ENCODE data around the gene PDE10A. TPM values are rescaled to one million over a fixed set of nuclear protein-coding genes. Genes with fewer than 3 reads are reported as not detected.

Gene PDE10A
- total RNA-seq, 1 experiment from 2014 or later = 11.3 TPM

DNA sequence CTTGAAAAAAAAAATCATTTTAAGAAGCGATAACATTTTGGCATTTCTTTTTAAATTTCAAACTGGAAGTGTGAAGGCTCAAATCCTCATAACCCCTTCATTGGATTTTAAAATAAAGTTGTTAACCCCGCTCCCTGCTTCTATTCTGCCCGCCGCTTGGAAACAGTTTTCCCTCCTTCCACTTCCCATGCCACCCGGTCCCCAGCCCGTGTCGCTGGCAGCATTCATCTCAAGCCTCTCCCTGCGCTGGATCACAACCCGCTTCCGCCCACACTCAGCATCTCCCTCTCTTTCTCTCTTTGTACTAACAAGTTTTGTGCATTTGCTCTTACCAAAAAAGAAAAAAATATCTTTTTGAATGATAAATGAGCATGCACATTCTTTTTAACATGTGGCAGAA lies 15.4 kb upstream of the PDE10A start:
- DNase-seq (ENCODE audit: low read depth) = no peak

DNA sequence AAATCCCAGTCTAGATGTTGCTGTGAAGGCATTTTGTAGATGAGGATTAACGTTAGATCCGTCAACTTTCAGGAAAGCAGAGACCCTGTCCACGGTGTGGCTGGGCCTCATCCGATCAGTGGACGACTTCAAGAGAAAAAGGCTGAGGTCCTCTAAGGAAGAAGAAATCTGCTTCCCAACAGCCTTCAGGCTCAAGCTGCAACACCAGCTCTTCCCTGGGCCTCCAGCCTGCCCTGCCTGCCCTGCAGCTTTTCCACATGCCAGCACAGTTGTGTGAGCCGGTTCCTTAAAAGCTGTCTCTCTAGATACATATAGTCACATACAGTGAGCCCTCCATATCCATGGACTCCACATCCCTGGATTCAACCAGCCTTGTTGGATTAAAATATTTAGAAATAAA lies 14.1 kb upstream of the PDE10A start:
- DNase-seq (ENCODE audit: low read depth) = no peak

DNA sequence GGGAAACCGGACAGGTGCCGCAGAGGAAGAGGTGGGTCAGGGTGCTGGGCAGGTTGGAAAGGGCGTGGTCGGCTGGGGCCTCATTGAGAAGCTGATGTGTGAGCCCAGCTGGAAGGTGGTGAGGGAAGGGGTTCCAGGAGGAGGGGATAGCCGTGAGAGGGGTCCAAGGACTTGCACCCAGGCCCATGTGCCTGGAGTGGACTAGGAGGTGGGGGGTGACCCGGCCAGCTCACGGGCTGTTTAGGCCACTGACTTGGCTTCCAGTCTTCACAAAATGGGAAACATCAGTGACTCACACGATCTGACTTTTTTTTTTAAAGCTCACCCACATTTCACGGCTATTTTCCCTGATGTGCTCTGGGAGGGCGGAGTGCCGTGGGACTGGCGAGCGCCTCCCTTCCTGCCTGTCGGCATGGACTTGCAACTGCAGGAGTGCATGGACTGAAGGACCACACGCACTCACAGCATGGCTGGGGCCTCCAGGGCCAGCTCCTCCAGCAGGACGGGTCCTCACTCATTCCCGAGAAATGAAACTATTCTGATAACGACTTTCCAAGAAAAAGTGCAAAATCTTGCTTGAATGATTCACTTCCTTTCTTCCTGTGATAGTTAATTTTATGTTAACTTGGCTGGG lies 13.5 kb upstream of the PDE10A start:
- DNase-seq (ENCODE audit: low read depth) = peak; percentile 83

DNA sequence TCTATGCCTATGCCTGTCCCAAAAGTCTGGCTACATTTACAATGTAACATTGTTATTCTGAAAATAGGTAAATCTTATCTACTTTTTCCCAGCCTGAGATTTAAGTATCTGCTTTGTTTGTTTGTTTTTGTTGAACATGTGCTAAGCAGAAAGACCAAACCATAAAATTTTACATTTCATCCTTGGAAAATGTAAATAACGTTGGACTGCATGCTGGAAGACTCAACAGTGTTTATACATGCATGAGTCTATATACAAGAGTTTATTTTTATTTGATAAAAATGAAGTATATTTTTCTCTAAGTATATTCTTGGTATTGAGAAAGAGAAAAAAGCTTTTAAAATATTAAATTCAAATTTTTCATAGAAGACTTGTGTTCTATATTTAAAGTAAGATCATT lies 12.1 kb upstream of the PDE10A start:
- no peak for DNase-seq (ENCODE audit: low read depth)

DNA sequence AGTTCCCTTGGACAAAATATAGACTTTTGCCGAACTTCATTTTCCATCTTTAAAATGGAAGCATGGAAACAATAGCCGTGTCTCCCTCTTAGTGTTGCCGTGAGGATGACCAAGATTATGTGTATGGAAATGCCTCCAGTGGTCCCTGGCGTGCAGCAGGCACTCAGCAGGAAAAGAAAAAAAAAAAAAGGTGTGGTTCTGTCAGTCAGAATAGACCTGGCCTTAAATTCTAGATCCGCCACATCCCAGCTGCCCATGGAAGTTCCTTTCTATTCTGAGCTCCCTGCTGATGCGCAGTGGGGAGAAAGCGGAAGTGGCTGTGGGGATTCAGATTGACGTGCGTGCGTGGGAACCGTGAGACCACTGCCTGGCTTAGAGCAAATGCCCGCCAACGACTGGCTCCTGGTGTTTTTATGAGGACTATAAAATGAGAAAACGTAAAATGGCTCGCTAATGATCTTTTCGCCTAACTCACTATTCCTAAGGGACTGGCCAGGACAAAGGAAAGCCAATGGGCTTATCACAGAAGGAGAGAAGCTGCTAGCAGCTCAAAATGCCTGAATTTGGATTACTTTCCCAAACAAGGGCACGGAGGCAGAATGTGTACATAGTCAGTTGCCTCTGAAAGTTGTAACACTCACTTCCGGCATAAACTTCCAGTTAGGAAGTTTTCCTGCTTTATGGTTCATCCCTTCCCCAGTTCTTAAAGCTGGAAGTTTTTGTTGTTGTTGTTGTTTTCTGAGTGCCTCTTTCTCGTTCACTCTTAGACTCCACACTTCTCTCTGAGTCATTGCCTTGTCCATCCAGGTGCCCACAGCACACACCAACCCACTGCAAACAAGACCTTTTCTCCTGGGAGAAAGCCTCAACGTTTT lies 11.4 kb upstream of the PDE10A start:
- DNase-seq (ENCODE audit: low read depth) = no peak

- no peak for DNase-seq (ENCODE audit: low read depth)
Measured at GRCh38 chr6:165671222-165671768, 8.3 kb upstream of the PDE10A start.

DNA sequence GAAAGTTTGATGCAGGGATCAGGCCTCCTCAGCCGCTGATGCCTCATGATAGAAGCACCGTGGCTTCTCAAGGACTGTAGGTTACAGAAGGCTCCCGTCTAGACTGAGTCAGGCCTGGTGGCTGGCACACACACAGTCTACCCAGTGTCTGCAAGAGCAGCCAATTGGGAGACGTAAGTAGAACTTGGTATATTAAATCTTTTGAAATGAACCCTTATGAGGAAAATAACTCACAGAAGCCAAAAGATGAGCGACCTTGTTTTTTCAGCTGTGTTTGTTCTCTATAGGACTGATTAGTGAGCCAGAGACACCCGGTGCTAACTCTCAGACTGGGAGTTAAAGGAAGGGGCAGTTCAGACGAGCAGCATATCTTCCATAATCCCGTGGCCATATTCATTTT lies 5.9 kb upstream of the PDE10A start:
- DNase-seq (ENCODE audit: low read depth) = no peak

GRCh38 chr6:165665384-165665672 lies 2.3 kb upstream of the PDE10A start:
- no peak for DNase-seq (ENCODE audit: low read depth)

- DNase-seq (ENCODE audit: low read depth) = no peak
Measured at GRCh38 chr6:165664559-165665383, 1.7 kb upstream of the PDE10A start.

DNA sequence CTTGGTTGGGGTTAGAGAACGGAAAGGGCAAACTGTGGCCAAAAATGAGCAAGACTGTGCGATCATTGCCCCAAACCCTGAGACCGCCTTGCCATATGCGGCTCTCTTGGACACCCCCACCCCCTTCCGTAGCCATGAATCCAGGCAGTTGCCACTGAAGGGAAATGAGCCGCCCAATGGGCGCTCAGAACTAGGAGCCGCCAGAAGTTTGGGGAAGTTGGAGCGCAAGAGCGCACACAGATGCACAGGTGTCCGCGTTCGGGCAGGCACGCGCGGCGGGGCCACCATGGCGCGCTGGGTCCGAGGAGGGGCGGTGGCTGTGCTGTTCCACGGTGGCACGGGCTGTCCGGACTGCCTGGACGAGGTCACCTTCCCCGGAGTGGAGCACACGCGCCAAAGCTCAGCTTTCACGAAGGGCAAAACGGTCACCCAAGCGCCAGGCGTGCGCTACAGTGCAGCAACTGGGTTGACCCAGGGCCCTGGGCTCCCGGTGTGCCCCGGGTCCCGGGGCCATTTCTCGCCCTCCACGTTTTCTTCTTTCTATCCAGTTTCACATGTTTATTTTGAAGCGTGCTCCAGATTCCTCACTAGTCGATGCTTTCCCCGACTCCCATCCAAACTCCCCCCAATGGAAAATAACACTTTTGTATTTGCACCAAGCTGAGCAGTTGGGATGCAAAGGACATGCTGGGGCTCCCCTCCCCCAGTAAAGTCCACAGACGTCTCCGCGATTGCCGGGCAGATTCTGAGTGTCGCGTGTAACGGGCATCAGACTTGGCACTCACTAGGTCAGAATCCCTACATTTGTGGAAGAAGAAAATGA lies 906 bp upstream of the PDE10A start:
- no peak for DNase-seq (ENCODE audit: low read depth)

DNA sequence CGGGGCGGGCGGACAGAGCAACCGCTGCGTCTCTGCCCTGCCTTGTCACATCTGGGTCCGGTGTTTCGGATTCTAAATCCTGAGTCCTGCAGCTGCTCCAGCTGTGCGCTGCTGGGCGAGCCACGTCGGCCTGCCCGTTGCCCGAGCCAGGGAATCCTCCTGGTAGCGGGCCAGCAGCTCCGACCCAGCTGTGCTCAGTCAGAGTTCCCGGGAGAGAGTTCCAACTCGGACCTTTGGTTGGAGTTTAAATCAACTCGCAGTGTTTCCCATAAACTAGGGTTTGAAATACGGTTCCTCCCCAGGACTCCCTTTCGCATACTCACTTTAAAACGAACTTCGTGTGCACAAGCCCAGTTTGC lies 315 bp upstream of the PDE10A start:
- peak; percentile 56 for DNase-seq (ENCODE audit: low read depth)

GRCh38 chr6:165662041-165662748 lies 846 bp downstream of the PDE10A start:
- DNase-seq (ENCODE audit: low read depth) = peak; percentile 48

DNA sequence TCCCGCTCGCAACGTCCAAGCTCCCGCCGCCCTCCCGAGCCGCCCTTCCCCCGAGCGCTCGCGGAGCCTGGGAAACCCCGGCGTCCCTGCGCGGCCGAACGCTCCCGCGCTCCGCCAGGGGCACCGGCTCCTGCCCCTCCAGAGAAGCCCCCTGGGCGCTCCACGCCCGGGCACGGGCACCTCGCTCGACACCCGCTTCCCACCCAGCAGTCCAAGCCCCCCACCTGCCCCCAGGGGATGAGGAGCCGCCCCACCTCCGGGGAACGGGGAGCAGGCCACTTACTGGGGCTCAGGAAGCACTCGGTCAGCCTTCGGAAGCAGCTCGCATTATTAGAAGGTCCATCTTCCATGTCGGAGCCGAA lies 1.4 kb downstream of the PDE10A start:
- no peak for DNase-seq (ENCODE audit: low read depth)

GRCh38 chr6:165660857-165661663 lies 2.0 kb downstream of the PDE10A start:
- no peak for DNase-seq (ENCODE audit: low read depth)

DNA sequence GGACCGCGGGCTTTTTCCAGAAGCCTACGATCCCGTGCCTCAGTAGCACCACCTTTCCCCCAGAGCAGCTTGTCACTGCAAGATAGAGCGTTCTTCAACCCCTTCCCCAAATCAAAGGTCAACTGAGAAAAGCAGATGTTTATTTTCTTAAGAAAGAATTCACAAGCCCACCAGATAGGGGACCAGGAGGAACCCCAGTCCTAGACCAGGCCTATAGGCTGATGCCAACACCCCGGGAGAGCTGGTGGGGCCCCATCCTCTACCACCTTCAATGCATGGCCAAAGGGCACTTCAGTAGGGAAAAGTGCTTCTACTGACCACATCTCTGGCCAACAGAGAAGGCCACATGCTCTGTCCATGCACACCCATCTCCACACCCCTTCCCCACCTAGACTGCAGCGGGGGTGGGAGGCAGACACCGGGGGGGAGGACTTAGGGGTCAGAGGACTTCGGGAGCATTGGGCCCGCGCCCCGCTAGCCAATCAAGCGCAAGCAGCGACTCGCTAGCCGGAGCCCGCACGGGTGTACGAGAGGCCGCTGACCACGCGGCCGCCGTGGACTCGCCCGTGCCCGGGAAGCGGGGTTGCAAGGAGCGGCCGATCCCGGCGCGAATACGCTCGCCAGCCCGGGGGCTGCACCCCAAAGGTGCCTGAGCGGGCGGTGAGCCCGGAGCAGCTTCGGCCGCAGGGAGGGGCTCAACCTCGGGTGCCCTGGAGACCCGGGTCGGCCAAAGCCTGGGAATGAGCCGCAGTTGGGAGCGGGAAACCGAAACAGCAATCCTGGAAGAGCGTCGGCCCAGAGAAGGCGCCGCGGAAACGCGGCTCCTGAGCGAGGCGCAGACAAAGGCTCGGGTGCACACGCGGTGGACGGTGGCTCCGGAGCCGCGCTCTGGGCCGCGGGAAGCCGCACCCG lies 2.8 kb downstream of the PDE10A start:
- DNase-seq (ENCODE audit: low read depth) = no peak

DNA sequence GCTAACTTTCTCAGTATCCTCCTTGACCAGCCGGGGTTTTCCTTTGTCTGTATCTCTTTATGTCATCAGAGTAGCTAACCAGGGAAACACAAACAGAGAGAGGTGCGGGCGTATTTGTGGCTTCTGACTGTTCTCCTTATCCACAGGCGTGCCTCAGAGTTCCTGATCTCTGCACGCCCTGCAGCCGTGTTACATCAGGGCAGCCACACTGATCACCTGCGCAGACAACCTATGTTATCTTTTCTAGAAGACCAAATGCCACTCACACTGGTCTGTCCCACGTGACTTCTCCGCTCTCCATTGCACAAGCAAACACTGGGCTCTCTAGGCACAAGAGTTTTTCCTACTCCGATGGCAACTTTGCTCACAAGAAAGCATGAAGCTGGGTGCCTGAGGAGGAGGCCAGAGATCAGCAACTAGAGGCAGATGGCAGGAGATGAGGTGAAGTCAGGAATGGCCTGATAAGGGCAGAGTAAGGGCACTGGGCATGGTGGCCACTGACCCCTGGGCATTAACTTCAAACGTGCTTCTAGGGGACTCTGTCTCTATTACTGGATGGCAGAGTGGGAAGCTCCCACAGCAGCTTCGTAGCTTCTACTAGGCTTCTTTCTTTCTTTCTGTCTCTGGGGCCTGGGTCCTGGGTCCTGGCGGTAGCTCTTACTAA lies 4.5 kb downstream of the PDE10A start:
- DNase-seq (ENCODE audit: low read depth) = no peak

- DNase-seq (ENCODE audit: low read depth) = no peak
Measured at GRCh38 chr6:165657325-165657680, 5.7 kb downstream of the PDE10A start.

DNA sequence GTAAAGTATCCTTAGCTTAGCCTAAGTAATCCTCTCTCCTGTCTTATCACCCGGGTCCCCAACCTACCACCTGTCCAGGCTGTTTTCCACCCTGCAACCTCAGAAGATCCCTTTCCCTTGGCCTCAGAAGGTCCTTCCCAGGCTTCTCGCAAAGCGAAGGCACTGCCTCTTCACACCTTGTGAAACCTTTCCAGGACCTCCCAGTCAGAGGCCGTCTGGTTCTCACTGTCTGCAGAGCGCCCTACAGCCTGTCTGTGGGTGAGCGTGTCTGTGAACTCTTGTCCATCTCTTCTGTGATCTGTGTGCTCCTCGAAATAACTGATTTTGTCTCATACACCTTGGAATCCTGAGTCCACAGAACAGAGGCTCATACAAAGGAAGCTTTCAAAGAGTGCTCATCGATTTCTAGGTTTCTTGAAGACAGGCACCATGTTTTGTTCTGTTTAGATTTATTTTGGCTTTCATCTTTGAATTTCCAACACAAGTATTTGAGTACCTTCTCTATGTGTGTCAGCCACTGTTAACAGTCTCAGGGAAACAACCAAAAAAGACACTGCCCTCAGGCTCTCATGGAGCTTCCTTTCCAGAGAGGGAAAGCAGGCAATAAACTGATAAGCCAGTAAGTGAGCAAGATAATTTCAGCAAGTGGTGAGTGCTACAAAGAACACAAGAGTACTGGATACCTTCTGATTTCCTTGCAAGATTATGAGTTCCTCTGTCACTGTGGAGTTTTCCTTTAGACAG lies 6.3 kb downstream of the PDE10A start:
- no peak for DNase-seq (ENCODE audit: low read depth)
